Ovary (tissue), 9 donors: ENCODE data around the gene RMDN2. TPM values are rescaled to one million over a fixed set of nuclear protein-coding genes. Genes with fewer than 3 reads are reported as not detected.

Source experiments
- DNase-seq, 5 donors: peaks; one replicate each; pipeline ENCODE4 v3.0.0-alpha.2; 2019 to 2020
- H3K27ac ChIP-seq, 2 donors: fragments of 200-600 bp; one replicate each; pipeline versions ENCODE4 v1.5.1 to v1.8.0; 2019 to 2022
- H3K27me3 ChIP-seq: fragments of 200-600 bp; one replicate; pipeline ENCODE4 v1.8.0; 2022
- H3K36me3 ChIP-seq: fragments of 200-600 bp; sonication (generic); one replicate; pipeline ENCODE4 v1.5.1; 2019
- H3K4me1 ChIP-seq: one replicate; pipeline ENCODE4 v1.8.1; 2013; ENCODE audit warnings: mild to moderate bottlenecking, moderate library complexity; ENCODE audit not compliant: insufficient read depth
- H3K4me3 ChIP-seq: fragments of 200-600 bp; sonication (generic); one replicate; pipeline ENCODE4 v1.5.1; 2017
- H3K9me3 ChIP-seq, 2 donors: fragments of 200-600 bp in 1 of 2; sonication (generic) in 1 of 2; one replicate each; pipeline versions ENCODE4 v1.5.1 to v1.8.1; 2013 to 2019; ENCODE audit warnings: mild to moderate bottlenecking in 1 of 2, moderate library complexity in 1 of 2
- CTCF ChIP-seq, 3 donors: fragments of 450-650 bp in 2 of 3; fragments of 200-600 bp in 1 of 3; IDR thresholded peaks; one replicate each; pipeline versions ENCODE4 v1.5.1 to v1.8.0; 2016 to 2022; ENCODE audit warnings: antibody characterized with exemption in 3 of 3, mild to moderate bottlenecking in 1 of 3
- EP300 ChIP-seq: sonication (generic); formaldehyde crosslinking; IDR thresholded peaks from one replicate; pipeline ENCODE4 v1.6.1; 2017; ENCODE audit warnings: antibody characterized with exemption
- POLR2A ChIP-seq: fragments of 450-650 bp; IDR thresholded peaks from one replicate; pipeline ENCODE4 v1.6.1; 2017; ENCODE audit warnings: antibody characterized with exemption, mild to moderate bottlenecking, moderate library complexity
- WGBS, 3 donors: extraction: QIAGEN DNeasy Blood & Tissue Kit in 1 of 3; methylation state at CpG; one replicate each; pipeline versions ENCODE4 v1.1.5 to v1.1.7; 2013 to 2017; 5-methylcytosine and 5-hydroxymethylcytosine counted together
- intact Hi-C, 4 donors: fragments of 100-400 bp; cut with DNase I; formaldehyde crosslinking; loops; one replicate each; pipeline versions ENCODE4 v1.11.0 to v1.15.1; 2022 to 2023
- polyA plus RNA-seq, 2 donors: library from polyadenylated mRNA; stranded (reverse); fragments of 200-250 nt in 1 of 2; fragments of 350-450 nt in 1 of 2; fragmentation: Illumina TruSeq in 1 of 2; extraction: RNeasy Lipid Tissue Mini Kit (QIAGEN cat#74804) in 1 of 2; gene quantifications; one replicate each; pipeline ENCODE4 v1.2.3, GENCODE V29; 2013 to 2014
- total RNA-seq, 7 donors: library from RNA; depleted of rRNA in 2 of 7; stranded (reverse); fragments of >200 nt in 2 of 7; fragmentation: NEBNext Ultra II Directional in 3 of 7; extraction: Animal tissue kit (Norgen Biotek cat#: 25700) in 3 of 7; gene quantifications; one replicate each; pipeline versions ENCODE4 v1.1.0 to v1.2.4, GENCODE V29; 2016 to 2023
- donor health status: DM: no; HTN: no; CAD: no; lungs with moderate emphysema.
- donor health status: DM: no; HTN: no; CAD: no.
- donor health status: Bipolar disorder and iron deficiency.
- donor health status: DM: yes; HTN: yes; CAD: no.
- donor health status: DM: no; HTN: no; CAD: no.
- donor health status: DM: yes; HTN: yes; CAD: no.

Gene RMDN2
- total and polyA plus RNA-seq, 9 donors = 4.7 to 60.9 (median 6.4) TPM

GRCh38 chr2:38045811-38046210 is 120.7 kb downstream of the RMDN2 start:
- no peak for DNase-seq
- intact Hi-C loops = no loop called here
- Histone ChIP-seq H3K4me1 (no peaks in the 10 kb centered on the region), H3K9me3 (no peaks in the 10 kb centered on the region), H3K36me3 (no peaks in the 10 kb centered on the region), H3K4me3 (no peak overlapping the region), H3K27me3 (no peaks in the 10 kb centered on the region), H3K27ac (no peak overlapping the region)
- TF ChIP-seq CTCF (IDR thresholded peaks at IDR 0.05) (no peak), EP300 (no peak)
- WGBS, 3 donors = 68 to 84% (median 78%) methylated on average over 4 of the region's 4 CpGs

DNA sequence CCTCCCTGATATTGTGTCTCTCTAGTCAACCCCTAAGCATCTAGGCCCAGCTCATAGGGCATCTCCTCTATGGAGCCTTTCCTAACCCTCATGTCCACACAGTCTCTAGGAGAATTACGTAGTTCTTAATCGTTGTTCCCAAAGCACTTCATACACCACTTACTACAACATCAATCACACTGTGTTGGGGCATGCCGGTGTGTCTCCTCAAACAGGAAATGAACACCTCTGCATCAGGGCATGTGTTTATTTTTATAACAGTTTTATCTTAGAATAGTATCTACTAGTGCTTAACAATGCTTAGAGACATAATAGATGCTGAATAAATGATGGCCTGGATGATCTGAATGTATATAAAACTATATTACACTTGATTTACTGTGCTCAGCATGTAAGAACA is 131.1 kb downstream of the RMDN2 start:
- TF ChIP-seq POLR2A (no peak), EP300 (no peak), CTCF (IDR thresholded peaks at IDR 0.05) (no peak)
- no peak overlapping the region for H3K27ac ChIP-seq
- H3K4me3 ChIP-seq = no peak overlapping the region
- no peaks in the 10 kb centered on the region for H3K36me3 ChIP-seq
- H3K27me3 ChIP-seq = no peaks in the 10 kb centered on the region
- DNase-seq = no peak
- intact Hi-C loops = no loop called here
- H3K9me3 ChIP-seq = no peaks in the 10 kb centered on the region
- 78 to 80% (median 79%) methylated on average over 3 of the region's 3 CpGs for WGBS, 3 donors
- no peaks in the 10 kb centered on the region for H3K4me1 ChIP-seq

- intact Hi-C loops = no loop called here
- DNase-seq = no peak
- no peaks in the 10 kb centered on the region for H3K4me1 ChIP-seq
- H3K4me3 ChIP-seq = no peak overlapping the region
- no peaks in the 10 kb centered on the region for H3K27me3 ChIP-seq
- WGBS, 3 donors = 83 to 87% (median 84%) methylated on average over 3 of the region's 3 CpGs
- TF ChIP-seq CTCF (IDR thresholded peaks at IDR 0.05) (no peak), EP300 (no peak), POLR2A (no peak)
- no peaks in the 10 kb centered on the region for H3K9me3 ChIP-seq
- H3K27ac ChIP-seq = no peak overlapping the region
- H3K36me3 ChIP-seq = no peaks in the 10 kb centered on the region
These were observed 132.7 kb downstream of the RMDN2 start for GRCh38 chr2:38057651-38058410.

DNA sequence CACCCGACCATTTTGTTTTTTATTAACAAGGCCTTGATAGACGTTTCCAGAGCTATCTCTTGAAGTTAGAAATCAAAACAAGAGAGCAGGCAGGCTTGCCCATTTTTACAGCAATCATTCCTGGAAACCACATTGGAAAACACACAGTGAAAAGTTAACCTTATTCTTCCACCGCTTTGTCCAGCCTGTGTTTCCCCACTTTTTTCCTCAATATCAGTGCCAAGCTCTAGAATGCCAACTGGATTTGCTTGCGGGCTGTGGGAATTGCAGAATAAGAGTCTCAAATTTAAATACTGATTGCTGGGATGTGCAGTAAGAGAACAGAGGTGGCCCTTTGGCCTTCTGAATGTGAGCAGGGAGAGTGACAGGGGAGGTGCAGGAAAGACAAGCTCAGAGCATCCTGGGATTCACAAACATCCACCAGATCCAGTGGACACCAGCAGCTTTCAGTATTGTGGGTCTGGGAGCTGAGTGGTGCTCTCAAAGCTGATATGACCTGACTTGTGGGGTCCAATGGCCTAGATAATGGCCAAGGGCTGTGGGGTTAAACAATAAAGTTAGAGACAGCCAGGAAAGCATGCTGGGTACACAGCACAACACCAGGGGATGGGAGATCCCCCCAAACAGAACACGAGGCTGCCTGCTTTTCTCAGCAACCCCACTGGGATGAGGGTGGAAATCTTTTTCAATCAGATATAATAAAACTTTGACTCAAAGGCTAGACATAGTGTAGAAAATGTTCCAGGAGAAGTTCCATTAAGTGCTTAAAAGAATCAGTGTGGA is 135.3 kb downstream of the RMDN2 start:
- Histone ChIP-seq H3K36me3 (no peaks in the 10 kb centered on the region), H3K4me1 (no peaks in the 10 kb centered on the region), H3K27ac (no peak overlapping the region), H3K27me3 (no peaks in the 10 kb centered on the region), H3K4me3 (no peak overlapping the region), H3K9me3 (no peaks in the 10 kb centered on the region)
- intact Hi-C loops = no loop called here
- TF ChIP-seq POLR2A (no peak), EP300 (no peak), CTCF (IDR thresholded peaks at IDR 0.05) (no peak)
- WGBS, 3 donors = 58 to 61% (median 60%) methylated on average over 5 of the region's 5 CpGs
- no peak for DNase-seq
